Kidney tubule cell (primary cell): ENCODE data around the gene ZNF260.

Source experiments
- DNase-seq: peaks from one replicate; pipeline ENCODE4 v3.0.0-alpha.2; 2018; ENCODE audit warnings: low spot score

The ZNF260 gene

GRCh38 chr19:36489920-36490415 is 38.1 kb downstream of the ZNF260 start:
- DNase-seq: peak; percentile 89

- DNase-seq: peak; percentile 97
These were observed 38.8 kb downstream of the ZNF260 start, which contains the start of gene ZNF566 for GRCh38 chr19:36489118-36489919. Gene ZNF566, minus strand, starts transcription at chr19:36489561. Its CDS starts 13,004 bp downstream, at chr19:36476557.

- DNase-seq: no peak
These were observed 39.3 kb downstream of the ZNF260 start for GRCh38 chr19:36488846-36489117.

- DNase-seq: no peak
These were observed 39.8 kb downstream of the ZNF260 start for GRCh38 chr19:36488118-36488845.

GRCh38 chr19:36483653-36484052 is 44.4 kb downstream of the ZNF260 start:
- no peak for DNase-seq

GRCh38 chr19:36482876-36483275 is 45.2 kb downstream of the ZNF260 start:
- DNase-seq: no peak
